Mesendoderm (in vitro differentiated cells): ENCODE results near the gene NUCB2.
A peak's percentile ranks its signal among the peaks of the same experiment; 100 is the strongest.

Source experiments
- DNase-seq: peaks from one replicate; pipeline ENCODE4 v3.0.0; 2013
- H2AK5ac ChIP-seq: 2 replicates; pipeline ENCODE4 v1.6.1; 2013; ENCODE audit warnings: low read length, inconsistent platforms
- H2BK120ac ChIP-seq: 2 replicates; pipeline ENCODE4 v1.6.1; 2013; ENCODE audit warnings: low read depth, mild to moderate bottlenecking, low read length, moderate library complexity, mixed read lengths
- H2BK15ac ChIP-seq: replicated peaks from 2 replicates; pipeline ENCODE4 v1.6.1; 2013; ENCODE audit warnings: low read depth, mild to moderate bottlenecking, moderate library complexity
- H2BK5ac ChIP-seq: 2 replicates; pipeline ENCODE4 v1.6.1; 2013; ENCODE audit warnings: low read length, inconsistent platforms
- H3K18ac ChIP-seq: 2 replicates; pipeline ENCODE4 v1.6.1; 2013; ENCODE audit warnings: mild to moderate bottlenecking, low read length, mixed read lengths
- H3K23ac ChIP-seq: one replicate; pipeline ENCODE4 v1.6.1; 2013; ENCODE audit warnings: low read length
- H3K27ac ChIP-seq: 2 replicates; pipeline ENCODE4 v1.5.1; 2013; ENCODE audit warnings: low read depth, mild to moderate bottlenecking, inconsistent platforms, low read length, moderate library complexity
- H3K27me3 ChIP-seq: 2 replicates; pipeline ENCODE4 v1.6.1; 2013; ENCODE audit warnings: low read length, control low read depth, mild to moderate bottlenecking, inconsistent platforms; ENCODE audit not compliant: insufficient read depth, poor library complexity
- H3K36me3 ChIP-seq: 2 replicates; pipeline ENCODE4 v1.6.1; 2013; ENCODE audit warnings: low read length, inconsistent platforms; ENCODE audit not compliant: control insufficient read depth, insufficient read depth
- H3K4ac ChIP-seq: one replicate; pipeline ENCODE4 v1.6.1; 2013; ENCODE audit warnings: low read depth, mild to moderate bottlenecking, low read length, moderate library complexity
- H3K4me1 ChIP-seq: 2 replicates; pipeline ENCODE4 v1.6.1; 2013; ENCODE audit warnings: low read depth, low read length, inconsistent platforms; ENCODE audit not compliant: control insufficient read depth
- H3K4me2 ChIP-seq: 2 replicates; pipeline ENCODE4 v1.6.1; 2013; ENCODE audit warnings: low read length
- H3K4me3 ChIP-seq: 2 replicates; pipeline ENCODE4 v1.5.1; 2013; ENCODE audit warnings: mild to moderate bottlenecking, low read length
- H3K56ac ChIP-seq: one replicate; pipeline ENCODE4 v1.6.1; 2013; ENCODE audit warnings: low read length
- H3K79me1 ChIP-seq: 2 replicates; pipeline ENCODE4 v1.6.1; 2013; ENCODE audit warnings: low read length, inconsistent platforms
- H3K79me2 ChIP-seq: 2 replicates; pipeline ENCODE4 v1.6.1; 2013; ENCODE audit warnings: mild to moderate bottlenecking, low read length; ENCODE audit not compliant: control insufficient read depth, insufficient read depth
- H3K9ac ChIP-seq: 2 replicates; pipeline ENCODE4 v1.6.1; 2013; ENCODE audit warnings: low read length, inconsistent platforms
- H4K5ac ChIP-seq: one replicate; pipeline ENCODE4 v1.6.1; 2013; ENCODE audit warnings: low read length
- H4K8ac ChIP-seq: one replicate; pipeline ENCODE4 v1.6.1; 2013; ENCODE audit warnings: low read depth, mild to moderate bottlenecking, control low read depth, low read length, moderate library complexity
- WGBS: extraction: QIAGEN DNeasy Blood & Tissue Kit; methylation state at CpG from one replicate; pipeline ENCODE4 v1.1.7; 2013; ENCODE audit warnings: low lambda C conversion rate, missing lambda C conversion rate; ENCODE audit not compliant: insufficient coverage; ENCODE audit errors: extremely low coverage; 5-methylcytosine and 5-hydroxymethylcytosine counted together

Gene NUCB2

DNA sequence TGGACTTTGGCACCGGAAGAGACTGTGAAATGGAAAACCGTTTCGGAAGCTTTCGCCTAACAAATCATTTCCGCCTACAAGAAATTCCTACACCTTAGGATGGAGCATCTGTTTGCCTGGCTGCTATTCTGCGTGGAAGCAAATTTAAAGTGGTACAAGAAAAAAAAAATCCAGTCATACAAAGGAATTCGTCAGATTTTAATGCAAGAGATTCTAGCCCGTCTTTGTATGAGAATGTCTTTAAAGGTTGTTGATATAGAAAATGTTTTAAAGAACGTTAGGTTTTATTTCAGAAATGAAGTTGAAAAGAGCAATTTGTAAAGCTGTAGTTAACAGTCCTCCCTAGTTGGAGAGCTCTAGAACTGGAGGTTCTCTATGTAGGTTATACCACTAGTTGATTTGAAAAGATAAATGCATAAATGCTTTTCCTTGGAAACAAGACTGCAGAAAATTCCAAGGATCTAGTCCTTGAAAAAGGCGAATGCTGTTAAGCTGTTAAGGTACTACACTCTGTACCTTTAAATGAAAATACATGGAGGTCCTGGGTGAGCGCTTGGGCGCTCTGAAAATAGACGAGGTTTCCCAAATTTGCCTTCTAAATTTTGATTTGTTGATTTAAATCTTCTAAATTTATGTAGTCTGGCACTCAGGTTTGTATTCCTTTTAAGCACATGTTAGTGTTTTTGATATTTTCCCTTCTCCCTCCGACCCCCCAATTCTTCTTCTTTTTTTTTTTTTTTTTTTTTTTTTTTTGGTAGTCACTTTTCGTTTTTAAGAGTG, 77.5 kb downstream of the NUCB2 start:
- peaks cover 2% of the 10 kb centered on the region for H3K4me1 ChIP-seq
- no peak overlapping the region for H3K27ac ChIP-seq
- peak overlapping the region; percentile 81 for H3K56ac ChIP-seq
- peak; percentile 5 for DNase-seq
- H3K23ac ChIP-seq: no peak overlapping the region
- peak overlapping the region; percentile 61 for H3K4me2 ChIP-seq
- no peak overlapping the region for H2BK5ac ChIP-seq
- H3K79me1 ChIP-seq: no peaks in the 10 kb centered on the region
- H4K8ac ChIP-seq: no peak overlapping the region
- H2AK5ac ChIP-seq: no peak overlapping the region
- peak overlapping the region; percentile 12 for H3K4me3 ChIP-seq
- H3K27me3 ChIP-seq: peaks cover 26% of the 10 kb centered on the region
- H2BK15ac ChIP-seq: no peak overlapping the region
- H3K79me2 ChIP-seq: no peaks in the 10 kb centered on the region
- WGBS: no CpG with 5 or more reads among the region's 15 CpGs
- no peak overlapping the region for H2BK120ac ChIP-seq
- H4K5ac ChIP-seq: no peak overlapping the region
- H3K36me3 ChIP-seq: no peaks in the 10 kb centered on the region
- H3K18ac ChIP-seq: no peak overlapping the region
- no peak overlapping the region for H3K4ac ChIP-seq
- H3K9ac ChIP-seq: peak overlapping the region; percentile 60

DNA sequence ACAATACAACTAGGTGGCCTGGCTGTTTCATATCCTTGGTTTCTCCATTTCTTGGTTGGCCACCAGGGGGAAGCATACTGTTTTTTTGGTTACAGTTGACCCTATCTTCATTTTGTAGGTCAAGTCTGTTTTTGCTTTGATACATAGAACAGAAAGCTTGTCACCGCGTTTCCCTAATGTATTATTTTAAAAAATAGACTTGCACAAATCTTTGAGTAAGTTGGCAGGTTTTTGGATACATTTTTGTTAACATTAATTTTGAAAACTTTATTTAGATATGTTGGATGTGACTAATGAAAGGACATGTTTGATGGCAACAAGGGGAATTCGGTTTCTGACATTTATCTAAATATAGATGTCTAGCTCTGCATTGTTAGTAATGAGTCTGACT, 78.1 kb downstream of the NUCB2 start:
- Histone ChIP-seq H3K79me1 (no peaks in the 10 kb centered on the region), H4K5ac (no peak overlapping the region), H2AK5ac (no peak overlapping the region), H3K4me3 (no peak overlapping the region), H3K9ac (no peak overlapping the region), H3K27me3 (peaks cover 26% of the 10 kb centered on the region), H4K8ac (no peak overlapping the region), H2BK120ac (no peak overlapping the region), H3K4me2 (no peak overlapping the region), H3K23ac (no peak overlapping the region), H2BK15ac (no peak overlapping the region), H3K18ac (no peak overlapping the region), H3K79me2 (no peaks in the 10 kb centered on the region), H3K4me1 (peaks cover 2% of the 10 kb centered on the region), H3K4ac (no peak overlapping the region), H3K27ac (no peak overlapping the region), H3K56ac (no peak overlapping the region), H2BK5ac (no peak overlapping the region), H3K36me3 (no peaks in the 10 kb centered on the region)
- DNase-seq: peak; percentile 84
- no CpG with 5 or more reads among the region's 3 CpGs for WGBS

DNA sequence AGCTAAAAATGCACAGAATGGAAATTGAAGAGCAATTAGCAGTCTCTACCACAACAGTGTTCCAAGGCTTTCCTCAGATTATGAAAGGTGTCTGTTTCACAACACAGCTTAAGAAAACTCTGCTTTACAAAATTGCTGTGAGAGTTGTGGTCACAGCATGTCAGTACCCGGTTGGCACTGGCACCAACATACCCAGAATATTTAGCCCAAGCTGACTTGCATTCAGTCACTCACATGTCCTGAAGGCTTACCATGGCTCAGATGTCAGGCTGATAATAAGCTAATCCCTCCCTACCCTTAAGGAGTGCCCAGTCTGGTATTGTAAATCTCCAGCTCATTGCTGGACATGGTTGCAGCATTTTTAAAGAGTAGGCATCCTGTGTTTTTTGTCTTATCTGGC, 90.0 kb downstream of the NUCB2 start:
- H3K4me2 ChIP-seq: no peak overlapping the region
- no peaks in the 10 kb centered on the region for H3K4me1 ChIP-seq
- no peaks in the 10 kb centered on the region for H3K79me1 ChIP-seq
- H3K18ac ChIP-seq: no peak overlapping the region
- no CpG with 5 or more reads among the region's 1 CpG for WGBS
- no peaks in the 10 kb centered on the region for H3K27me3 ChIP-seq
- H3K23ac ChIP-seq: no peak overlapping the region
- no peak overlapping the region for H4K5ac ChIP-seq
- no peak overlapping the region for H2BK120ac ChIP-seq
- no peak overlapping the region for H3K4me3 ChIP-seq
- H3K56ac ChIP-seq: no peak overlapping the region
- no peaks in the 10 kb centered on the region for H3K79me2 ChIP-seq
- H2BK15ac ChIP-seq: no peak overlapping the region
- no peak for DNase-seq
- no peak overlapping the region for H2BK5ac ChIP-seq
- H3K9ac ChIP-seq: no peak overlapping the region
- H2AK5ac ChIP-seq: no peak overlapping the region
- H3K4ac ChIP-seq: no peak overlapping the region
- H3K27ac ChIP-seq: no peak overlapping the region
- H3K36me3 ChIP-seq: no peaks in the 10 kb centered on the region
- H4K8ac ChIP-seq: no peak overlapping the region

DNA sequence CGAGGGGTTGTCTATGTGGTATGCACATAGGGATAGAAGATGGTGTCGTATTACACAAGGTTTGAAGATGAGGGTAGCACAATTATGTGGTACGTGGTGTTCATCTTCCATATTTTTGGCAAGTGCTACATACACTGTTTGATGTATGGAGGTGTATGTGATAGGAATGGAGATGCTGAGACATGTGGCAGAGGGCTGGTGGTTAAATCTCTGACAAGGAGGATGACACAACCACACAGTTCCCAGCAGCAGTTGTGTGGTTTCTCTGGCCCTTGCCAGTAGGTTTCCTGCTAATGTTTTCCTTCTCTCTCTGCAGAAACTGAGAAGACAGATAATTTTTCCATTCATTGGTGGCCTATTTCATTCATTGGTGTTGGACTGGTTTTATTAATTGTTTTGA, 92.0 kb downstream of the NUCB2 start:
- Histone ChIP-seq H3K36me3 (no peaks in the 10 kb centered on the region), H3K79me1 (no peaks in the 10 kb centered on the region), H3K18ac (no peak overlapping the region), H2BK5ac (no peak overlapping the region), H3K79me2 (no peaks in the 10 kb centered on the region), H3K4me1 (no peaks in the 10 kb centered on the region), H3K4ac (no peak overlapping the region), H3K4me2 (no peak overlapping the region), H2BK120ac (no peak overlapping the region), H3K27me3 (no peaks in the 10 kb centered on the region), H3K56ac (no peak overlapping the region), H3K23ac (no peak overlapping the region), H3K4me3 (no peak overlapping the region), H4K5ac (no peak overlapping the region), H3K27ac (no peak overlapping the region), H2BK15ac (no peak overlapping the region), H4K8ac (no peak overlapping the region), H2AK5ac (no peak overlapping the region), H3K9ac (no peak overlapping the region)
- no CpG with 5 or more reads among the region's 3 CpGs for WGBS
- no peak for DNase-seq

DNA sequence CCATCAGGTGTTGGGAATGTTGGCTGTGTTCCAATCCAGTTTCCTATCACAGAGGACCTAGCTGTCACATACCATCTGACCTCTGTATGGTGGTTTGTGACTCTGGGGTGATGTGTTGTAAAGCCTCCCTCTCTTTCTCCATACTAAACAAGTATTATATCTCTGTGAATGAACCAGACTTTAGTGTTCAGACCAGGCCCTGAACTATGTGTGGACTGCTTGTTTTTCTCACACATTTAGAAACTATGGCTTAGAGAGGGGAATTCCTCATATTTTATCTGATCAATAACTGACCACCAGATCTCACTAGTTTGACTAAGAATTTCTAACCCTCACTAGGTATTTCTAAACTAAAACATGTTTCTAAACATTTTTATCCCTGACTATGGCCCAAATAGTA, 92.6 kb downstream of the NUCB2 start:
- H3K36me3 ChIP-seq: no peaks in the 10 kb centered on the region

DNA sequence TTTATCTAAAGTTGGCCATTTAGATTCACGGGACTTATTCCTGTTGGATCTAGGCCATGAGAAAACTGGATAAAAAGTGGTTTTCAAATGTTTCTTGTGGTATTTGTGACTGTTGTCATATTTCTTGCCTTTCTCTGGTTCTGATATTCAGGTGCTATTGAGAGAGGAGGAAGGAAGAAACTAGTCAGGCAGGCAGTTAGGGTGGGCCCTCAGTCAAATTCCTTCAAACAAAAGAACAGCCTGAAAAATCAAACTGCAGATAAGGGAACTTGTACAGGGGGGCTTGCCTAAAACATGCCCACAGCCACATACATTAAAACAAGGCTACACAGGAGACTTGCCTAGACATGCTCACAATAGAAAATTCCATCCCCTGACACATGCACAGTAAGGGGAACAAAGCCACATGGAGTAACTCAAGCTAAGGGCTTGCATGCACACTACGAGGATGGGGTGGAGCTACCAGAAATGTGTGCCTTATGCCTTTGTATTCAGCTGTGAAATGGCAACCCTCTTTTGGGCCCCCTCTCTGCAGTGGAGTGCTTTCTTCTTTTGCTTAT, 93.2 kb downstream of the NUCB2 start:
- no peak overlapping the region for H2BK15ac ChIP-seq
- H4K5ac ChIP-seq: no peak overlapping the region
- H3K56ac ChIP-seq: no peak overlapping the region
- H3K79me1 ChIP-seq: no peaks in the 10 kb centered on the region
- H3K23ac ChIP-seq: no peak overlapping the region
- H2AK5ac ChIP-seq: no peak overlapping the region
- H3K36me3 ChIP-seq: no peaks in the 10 kb centered on the region
- no peak overlapping the region for H2BK5ac ChIP-seq
- H3K4me2 ChIP-seq: no peak overlapping the region
- H4K8ac ChIP-seq: no peak overlapping the region
- H3K9ac ChIP-seq: no peak overlapping the region
- H3K4me3 ChIP-seq: no peak overlapping the region
- no peaks in the 10 kb centered on the region for H3K27me3 ChIP-seq
- no CpG with 5 or more reads among the region's 2 CpGs for WGBS
- no peaks in the 10 kb centered on the region for H3K4me1 ChIP-seq
- no peak overlapping the region for H2BK120ac ChIP-seq
- H3K79me2 ChIP-seq: no peaks in the 10 kb centered on the region
- DNase-seq: no peak
- no peak overlapping the region for H3K18ac ChIP-seq
- H3K27ac ChIP-seq: no peak overlapping the region
- no peak overlapping the region for H3K4ac ChIP-seq

More for the DNA sequence above, 92.6 kb downstream of the NUCB2 start:
- Histone ChIP-seq H2BK5ac (no peak overlapping the region), H4K8ac (no peak overlapping the region), H2BK15ac (no peak overlapping the region), H3K4me3 (no peak overlapping the region), H3K79me1 (no peaks in the 10 kb centered on the region), H3K18ac (no peak overlapping the region), H3K27me3 (no peaks in the 10 kb centered on the region), H3K56ac (no peak overlapping the region), H3K4me1 (no peaks in the 10 kb centered on the region), H3K4ac (no peak overlapping the region), H2BK120ac (no peak overlapping the region), H4K5ac (no peak overlapping the region), H3K79me2 (no peaks in the 10 kb centered on the region), H3K23ac (no peak overlapping the region), H2AK5ac (no peak overlapping the region), H3K27ac (no peak overlapping the region), H3K4me2 (no peak overlapping the region), H3K9ac (no peak overlapping the region)
- no peak for DNase-seq
